HG02884 (cell line): ENCODE data around the gene ZBTB7A.
"Not testable (repeated sequence)": the region's sequence is repeated elsewhere in the genome, so short reads cannot be mapped to it uniquely, and the experiment has no call there.

ENCODE experiments used
- ATAC-seq: cut with Tn5 transposase; IDR thresholded peaks from one replicate; pipeline ENCODE4 v1.9.1; 2021; ENCODE audit warnings: mild to moderate bottlenecking, moderate library complexity; ENCODE audit not compliant: unreplicated experiment

Gene ZBTB7A

DNA sequence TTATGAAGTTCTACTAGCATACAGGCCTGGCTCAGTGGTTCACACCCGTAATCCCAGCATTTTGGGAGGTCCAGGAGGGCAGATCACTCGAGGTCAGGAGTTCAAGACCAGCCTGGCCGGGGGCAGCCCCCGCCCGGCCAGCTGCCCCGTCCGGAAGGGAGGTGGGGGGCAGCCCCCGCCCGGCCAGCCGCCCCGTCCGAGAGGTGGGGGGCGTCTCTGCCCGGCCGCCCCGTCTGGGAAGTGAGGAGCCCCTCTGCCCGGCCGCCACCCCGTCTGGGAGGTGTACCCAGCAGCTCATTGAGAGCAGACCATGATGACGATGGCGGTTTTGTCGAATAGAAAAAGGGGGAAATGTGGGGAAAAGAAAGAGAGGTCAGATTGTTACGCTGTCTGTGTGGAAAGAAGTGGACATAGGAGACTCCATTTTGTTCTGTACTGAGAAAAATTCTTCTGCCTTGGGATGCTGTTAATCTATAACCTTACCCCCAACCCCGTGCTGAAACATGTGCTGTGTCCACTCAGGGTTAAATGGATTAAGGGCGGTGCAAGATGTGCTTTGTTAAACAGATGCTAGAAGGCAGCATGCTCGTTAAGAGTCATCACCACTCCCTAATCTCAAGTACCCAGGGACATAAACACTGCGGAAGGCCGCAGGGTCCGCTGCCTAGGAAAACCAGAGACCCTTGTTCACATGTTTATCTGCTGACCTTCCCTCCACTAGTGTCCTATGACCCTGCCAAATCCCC, 67.9 kb downstream of the ZBTB7A start:
- ATAC-seq = not testable (repeated sequence)

DNA sequence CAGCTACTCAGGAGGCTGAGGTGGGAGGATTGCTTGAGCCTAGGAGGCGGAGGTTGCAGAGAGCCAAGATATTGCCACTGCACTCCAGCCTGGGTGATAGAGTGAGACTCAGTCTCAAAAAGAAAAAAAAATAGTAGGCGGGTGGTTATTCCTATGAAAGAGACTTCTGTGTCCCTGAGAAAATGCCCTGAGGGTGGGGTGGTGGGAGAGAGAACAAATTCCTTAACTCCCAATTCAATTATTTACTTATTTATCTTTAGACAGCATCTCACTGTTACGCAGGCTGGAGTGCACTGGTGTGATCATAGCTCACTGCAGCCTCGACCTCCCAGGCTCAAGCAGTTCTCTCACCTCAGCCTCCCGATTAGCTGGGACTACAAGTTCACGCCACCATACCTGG, 71.1 kb downstream of the ZBTB7A start:
- no peak for ATAC-seq
